Activated CD8-positive, alpha-beta memory T cell treated with anti-CD3 and anti-CD28 coated beads, Interleukin-2, amount 50 U/mL, for 24 hours (primary cell): ENCODE results near the gene DMXL2.
"Not testable (repeated sequence)": the region's sequence is repeated elsewhere in the genome, so short reads cannot be mapped to it uniquely, and the experiment has no call there.

Experiments used
- DNase-seq: peaks from one replicate; pipeline ENCODE4 v3.0.0-alpha.2; 2020; ENCODE audit errors: extremely low read depth

DMXL2 gene, protein sequence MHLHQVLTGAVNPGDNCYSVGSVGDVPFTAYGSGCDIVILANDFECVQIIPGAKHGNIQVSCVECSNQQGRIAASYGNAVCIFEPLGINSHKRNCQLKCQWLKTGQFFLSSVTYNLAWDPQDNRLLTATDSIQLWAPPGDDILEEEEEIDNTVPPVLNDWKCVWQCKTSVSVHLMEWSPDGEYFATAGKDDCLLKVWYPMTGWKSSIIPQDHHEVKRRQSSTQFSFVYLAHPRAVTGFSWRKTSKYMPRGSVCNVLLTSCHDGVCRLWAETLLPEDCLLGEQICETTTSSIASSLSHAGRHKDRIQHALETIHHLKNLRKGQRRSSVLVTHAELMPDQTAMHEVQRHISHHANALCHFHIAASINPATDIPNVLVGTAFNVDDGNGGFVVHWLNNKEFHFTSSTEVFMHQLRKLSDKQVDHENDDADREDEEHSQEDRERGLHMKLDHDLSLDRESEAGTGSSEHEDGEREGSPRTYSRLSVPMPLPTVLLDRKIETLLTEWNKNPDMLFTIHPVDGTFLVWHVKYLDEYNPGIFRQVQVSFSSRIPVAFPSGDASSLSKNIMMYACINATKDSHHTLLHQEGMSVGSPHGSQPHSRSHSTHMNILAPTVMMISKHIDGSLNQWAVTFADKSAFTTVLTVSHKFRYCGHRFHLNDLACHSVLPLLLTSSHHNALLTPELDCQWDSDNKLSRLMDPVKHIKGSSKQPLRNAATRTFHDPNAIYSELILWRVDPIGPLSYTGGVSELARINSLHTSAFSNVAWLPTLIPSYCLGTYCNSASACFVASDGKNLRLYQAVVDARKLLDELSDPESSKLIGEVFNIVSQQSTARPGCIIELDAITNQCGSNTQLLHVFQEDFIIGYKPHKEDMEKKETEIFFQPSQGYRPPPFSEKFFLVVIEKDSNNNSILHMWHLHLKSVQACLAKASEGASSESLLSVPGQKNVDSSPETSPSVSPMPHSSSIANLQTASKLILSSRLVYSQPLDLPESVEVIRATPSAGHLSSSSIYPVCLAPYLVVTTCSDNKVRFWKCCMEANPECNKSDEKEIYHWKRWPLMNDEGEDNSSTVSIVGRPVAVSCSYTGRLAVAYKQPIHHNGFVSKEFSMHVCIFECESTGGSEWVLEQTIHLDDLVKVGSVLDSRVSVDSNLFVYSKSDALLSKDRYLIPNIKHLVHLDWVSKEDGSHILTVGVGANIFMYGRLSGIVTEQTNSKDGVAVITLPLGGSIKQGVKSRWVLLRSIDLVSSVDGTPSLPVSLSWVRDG (N-terminal part only)

GRCh38 chr15:51622604-51623370, at the start of gene DMXL2:
DMXL2 (minus strand) TSS chr15:51622771; CDS start chr15:51622545, 226 bp downstream.
- peak; percentile 42 for DNase-seq

GRCh38 chr15:51672155-51672687, 49.6 kb upstream of the DMXL2 start:
- no peak for DNase-seq

- DNase-seq: no peak
These were observed 46.8 kb upstream of the DMXL2 start for GRCh38 chr15:51669381-51669780.

DNA sequence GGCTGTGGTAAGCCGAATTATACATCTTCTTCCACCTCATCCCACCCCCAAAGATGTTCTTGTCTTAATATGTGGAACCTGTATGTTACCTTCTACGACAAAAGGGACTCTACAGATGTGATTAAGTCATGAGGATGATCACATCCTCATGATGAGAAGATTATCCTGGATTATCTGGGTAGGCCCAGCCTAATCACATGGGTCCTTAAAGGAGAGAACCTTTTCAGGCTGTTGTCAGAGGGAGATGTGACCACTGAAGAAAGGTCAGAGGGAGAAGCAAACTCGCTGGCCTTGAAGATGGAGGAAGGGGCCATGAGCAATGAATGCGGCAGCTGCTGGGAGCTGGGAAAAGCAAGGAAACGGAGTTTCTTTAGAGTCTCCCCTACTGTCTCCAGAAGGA, 45.9 kb upstream of the DMXL2 start:
- no peak for DNase-seq

DNA sequence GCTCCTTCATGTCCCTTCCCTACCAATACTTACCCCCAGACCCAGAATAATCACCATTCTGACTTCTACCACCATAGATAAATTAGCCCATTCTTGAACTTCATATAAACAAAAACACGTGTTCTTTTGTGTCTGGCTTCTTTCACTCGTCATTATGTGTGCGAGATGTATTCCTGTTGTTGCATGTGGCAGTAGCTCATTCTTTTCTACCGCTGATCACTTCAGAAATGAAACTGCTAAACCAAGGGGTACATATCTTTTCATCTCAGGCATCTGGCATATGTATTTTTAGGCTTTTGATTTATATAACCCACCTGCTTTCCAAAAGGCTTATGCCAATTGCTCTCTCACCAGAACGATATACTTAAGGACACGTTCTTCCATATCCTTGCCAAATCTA, 44.9 kb upstream of the DMXL2 start:
- no peak for DNase-seq

GRCh38 chr15:51661072-51661471, 38.5 kb upstream of the DMXL2 start:
- DNase-seq: no peak

- no peak for DNase-seq
These were observed 36.1 kb upstream of the DMXL2 start for GRCh38 chr15:51658664-51659063.

DNA sequence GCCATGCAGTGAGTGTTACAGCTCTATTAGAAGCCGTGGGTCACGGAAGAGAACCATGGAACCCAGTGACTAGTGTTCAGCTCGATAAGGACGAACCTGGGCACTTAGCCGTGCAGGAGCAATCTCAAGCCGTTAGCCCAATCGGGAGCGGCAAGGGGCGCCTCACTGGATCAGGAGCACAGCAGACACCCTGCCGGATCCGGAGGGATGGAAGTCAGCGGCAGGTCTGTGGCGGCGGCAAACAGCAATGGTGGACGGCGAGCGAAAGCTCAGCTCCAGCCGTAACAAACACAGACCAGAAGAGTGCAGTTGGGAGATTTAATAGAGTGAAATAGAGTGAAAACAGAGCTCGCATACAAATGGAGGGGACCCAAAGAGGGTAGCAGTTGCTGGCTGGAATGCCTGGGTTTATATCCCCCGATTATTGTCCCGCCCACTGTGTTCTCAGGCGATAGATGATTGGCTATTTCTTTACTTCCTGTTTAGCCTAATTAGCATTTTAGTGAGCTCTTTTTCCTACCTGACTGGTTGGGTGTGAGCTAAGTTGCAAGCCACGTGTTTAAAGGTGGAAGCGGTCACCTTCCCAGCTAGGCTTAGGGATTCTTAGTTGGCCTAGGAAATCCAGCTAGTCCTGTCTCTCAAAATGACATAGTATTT, 33.0 kb upstream of the DMXL2 start:
- DNase-seq: not testable (repeated sequence)

GRCh38 chr15:51652084-51652668, 29.6 kb upstream of the DMXL2 start:
- no peak for DNase-seq

DNA sequence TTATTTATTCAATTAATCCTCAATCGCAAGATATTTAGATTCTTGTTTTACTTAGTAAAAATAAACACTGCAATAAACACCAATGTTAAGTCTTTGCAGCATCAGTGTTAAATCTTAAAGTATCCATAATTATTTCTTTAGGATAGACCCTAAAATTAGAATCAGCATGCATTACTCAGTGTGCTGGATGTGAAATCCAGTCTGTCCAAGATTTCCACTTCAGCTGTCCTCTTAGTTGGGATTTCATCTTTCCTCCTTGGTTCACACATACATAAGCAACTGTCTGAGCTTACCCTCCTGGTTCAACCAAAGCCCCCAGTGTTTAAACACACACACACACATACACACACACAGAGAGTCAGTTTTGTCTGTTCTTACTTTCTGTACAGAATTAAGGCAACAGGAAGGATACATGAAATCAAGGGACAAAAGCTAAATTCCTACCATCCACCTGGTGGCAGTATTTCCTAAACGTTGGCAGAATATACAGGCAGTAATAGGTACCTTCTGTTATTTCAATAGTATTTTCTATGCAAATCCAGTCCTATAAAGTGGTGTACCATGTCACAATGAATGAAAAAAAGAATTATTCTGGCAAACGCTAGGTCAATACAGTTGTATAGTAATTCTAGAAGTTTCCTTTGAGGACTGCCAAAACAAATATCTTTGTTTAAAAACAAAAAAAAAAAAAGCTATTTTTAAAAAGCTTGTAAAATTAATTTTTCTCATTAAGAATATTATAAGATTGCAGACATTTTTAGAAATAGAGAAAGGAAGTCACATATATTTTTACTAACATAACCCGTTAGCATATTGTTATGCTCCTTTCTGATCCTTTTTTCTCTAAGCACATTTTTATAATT, 27.3 kb upstream of the DMXL2 start:
- no peak for DNase-seq

- not testable (repeated sequence) for DNase-seq
These were observed 26.1 kb upstream of the DMXL2 start for GRCh38 chr15:51648643-51649042.

GRCh38 chr15:51648101-51648500, 25.5 kb upstream of the DMXL2 start:
- not testable (repeated sequence) for DNase-seq

DNA sequence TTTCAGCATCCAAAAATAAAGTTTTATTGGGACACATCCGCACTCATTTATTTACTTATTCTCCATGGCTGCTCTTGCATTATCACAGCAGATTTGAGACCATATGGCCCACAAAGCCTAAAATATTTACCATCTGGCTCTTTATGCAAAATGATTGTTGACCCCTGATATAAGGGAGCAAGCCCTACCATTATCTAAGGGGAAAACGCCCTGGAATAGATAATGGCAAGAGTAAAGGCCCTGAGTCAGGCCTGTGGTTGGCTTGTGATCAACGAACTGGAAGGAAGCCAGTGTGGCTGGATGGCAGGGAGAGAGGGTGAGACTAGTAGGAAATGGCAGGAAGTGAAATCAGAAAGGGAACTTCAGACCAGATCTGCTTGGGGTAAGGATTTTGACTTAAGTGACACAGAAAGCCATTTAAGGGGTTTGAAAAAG, 24.6 kb upstream of the DMXL2 start:
- DNase-seq: no peak

GRCh38 chr15:51642696-51643095, 20.1 kb upstream of the DMXL2 start:
- no peak for DNase-seq

DNA sequence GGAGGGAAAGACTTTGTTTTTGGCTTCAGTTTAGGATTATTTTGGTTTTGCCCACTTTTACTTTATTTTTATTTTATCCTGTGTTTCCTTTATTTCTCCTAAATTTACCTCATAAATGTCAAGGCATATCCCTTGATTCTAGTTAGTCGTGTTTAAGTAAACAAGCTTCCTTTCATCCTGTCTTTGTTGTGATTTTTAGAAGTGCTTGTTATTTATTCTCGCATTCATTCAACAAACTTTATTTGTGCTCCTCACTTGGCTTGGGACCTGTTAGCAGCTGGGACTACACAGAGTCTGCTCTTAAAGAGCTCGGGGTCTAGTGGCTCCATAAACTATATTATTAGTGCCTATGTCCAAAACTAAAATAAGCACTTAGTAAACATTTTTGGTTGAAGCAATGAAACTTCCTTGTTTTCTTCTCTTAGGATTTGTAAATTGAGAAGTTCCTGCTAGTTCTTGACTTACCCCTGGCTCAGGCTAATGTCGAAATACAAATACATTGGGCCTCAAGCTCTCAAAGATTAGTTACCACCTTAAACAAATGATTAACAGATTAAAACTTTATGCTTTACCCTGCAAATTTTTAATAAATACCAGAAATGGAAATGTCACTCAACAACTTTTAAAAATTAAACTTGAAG, 19.0 kb upstream of the DMXL2 start:
- no peak for DNase-seq

- DNase-seq: no peak
These were observed 12.1 kb upstream of the DMXL2 start for GRCh38 chr15:51634591-51635198.

DNA sequence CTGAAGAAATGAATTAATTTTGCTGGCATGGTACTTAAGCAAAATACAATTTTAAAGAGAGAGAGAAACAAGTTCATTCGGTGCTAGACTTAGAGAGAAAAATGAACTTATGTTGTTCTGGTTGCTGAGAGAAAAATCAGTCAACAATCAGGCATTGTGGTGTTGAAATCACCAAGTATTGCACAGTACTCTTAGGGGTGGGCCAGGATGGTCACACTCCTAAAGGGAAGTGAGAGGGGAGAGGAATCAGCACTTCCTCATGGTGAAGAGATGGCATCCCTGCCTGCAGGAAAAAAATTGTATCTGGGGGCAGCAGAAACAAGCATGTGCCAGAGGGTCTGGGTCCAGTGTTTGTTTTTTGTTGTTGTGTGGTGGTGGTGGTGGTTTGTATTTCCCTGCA, 7.0 kb upstream of the DMXL2 start:
- no peak for DNase-seq

DNA sequence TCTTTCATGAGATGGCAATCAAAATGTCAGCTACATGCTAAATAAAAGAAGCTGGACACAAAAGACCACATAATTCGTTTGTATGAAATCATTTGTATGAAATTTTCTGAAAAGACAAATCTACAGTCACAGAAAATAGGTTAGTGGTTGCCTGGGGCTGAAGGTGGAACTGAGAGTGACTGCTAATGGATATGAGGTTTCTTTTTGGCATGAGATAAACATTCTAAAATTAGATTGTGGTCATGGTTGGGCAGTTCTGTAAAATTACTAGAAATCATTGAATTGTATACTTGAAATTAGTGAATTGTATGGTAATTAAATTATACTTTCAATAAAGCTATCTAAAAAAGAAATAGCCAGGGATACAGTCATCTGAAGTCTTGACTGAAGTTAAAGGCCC, 2.7 kb upstream of the DMXL2 start:
- DNase-seq: no peak
